ENCODE measurements around the gene NPC1. TPM values are rescaled to one million over a fixed set of nuclear protein-coding genes. Genes with fewer than 3 reads are reported as not detected.
A peak's percentile ranks its signal among the peaks of the same experiment; 100 is the strongest.
"Not testable (repeated sequence)": the region's sequence is repeated elsewhere in the genome, so short reads cannot be mapped to it uniquely, and the experiment has no call there.

The NPC1 gene
- total RNA-seq, 1 experiment from 2014 or later, result 29.5 TPM

GRCh38 chr18:23580677-23581367 is 5.5 kb downstream of the NPC1 start:
- H3K4me1 ChIP-seq, result no peaks in the 10 kb centered on the region
- DNase-seq, result no peak
- no peaks in the 10 kb centered on the region for H3K36me3 ChIP-seq (ENCODE audit: control insufficient read depth, insufficient read depth, low read length)
- H3K27ac Mint-ChIP-seq (ENCODE audit: unreplicated experiment), result no peak overlapping the region
- H3K9me3 Mint-ChIP-seq (ENCODE audit: unreplicated experiment), result no peaks in the 10 kb centered on the region
- BruUV-seq (replicated peaks), result no TSS peak
- H3K4me3 ChIP-seq (ENCODE audit: low read depth, low read length), result no peak overlapping the region
- POLR2A ChIA-PET, result no interaction called here
- CTCF ChIA-PET, result no interaction called here
- no peaks in the 10 kb centered on the region for H3K27me3 ChIP-seq (replicated peaks; ENCODE audit: control insufficient read depth, insufficient read depth, low read length)
- H3K4me1 Mint-ChIP-seq (ENCODE audit: low read depth, unreplicated experiment), result no peaks in the 10 kb centered on the region
- no peak overlapping the region for H3K4me3 Mint-ChIP-seq (ENCODE audit: unreplicated experiment)
- no peaks in the 10 kb centered on the region for H3K9me3 ChIP-seq
- no peaks in the 10 kb centered on the region for H3K27me3 Mint-ChIP-seq (ENCODE audit: insufficient read depth, unreplicated experiment)
- TF ChIP-seq CTCF (IDR thresholded peaks at IDR 0.05; ENCODE audit: insufficient read depth in 1 of 2, low read depth in 1 of 2, low read length in 1 of 2, severe bottlenecking in 1 of 2, unreplicated experiment in 1 of 2), result no peak
- H3K36me3 Mint-ChIP-seq (ENCODE audit: insufficient read depth, unreplicated experiment), result peaks cover 16% of the 10 kb centered on the region
- intact Hi-C loops (cut with micrococcal nuclease; ENCODE audit: unreplicated experiment), result no loop called here

- Mint-ChIP-seq H3K4me3 (ENCODE audit: unreplicated experiment) (no peak overlapping the region), H3K4me1 (ENCODE audit: low read depth, unreplicated experiment) (no peaks in the 10 kb centered on the region), H3K27ac (ENCODE audit: unreplicated experiment) (peak overlapping the region; percentile 4), H3K36me3 (ENCODE audit: insufficient read depth, unreplicated experiment) (peaks cover 16% of the 10 kb centered on the region), H3K27me3 (ENCODE audit: insufficient read depth, unreplicated experiment) (no peaks in the 10 kb centered on the region), H3K9me3 (ENCODE audit: unreplicated experiment) (no peaks in the 10 kb centered on the region)
- POLR2A ChIA-PET, result no interaction called here
- H3K27me3 ChIP-seq (replicated peaks; ENCODE audit: control insufficient read depth, insufficient read depth, low read length), result no peaks in the 10 kb centered on the region
- no TSS peak for BruUV-seq (replicated peaks)
- CTCF ChIA-PET, result no interaction called here
- no peaks in the 10 kb centered on the region for H3K36me3 ChIP-seq (ENCODE audit: control insufficient read depth, insufficient read depth, low read length)
- H3K4me3 ChIP-seq (ENCODE audit: low read depth, low read length), result no peak overlapping the region
- DNase-seq, result no peak
- intact Hi-C loops (cut with micrococcal nuclease; ENCODE audit: unreplicated experiment), result no loop called here
- no peaks in the 10 kb centered on the region for H3K4me1 ChIP-seq
- TF ChIP-seq CTCF (IDR thresholded peaks at IDR 0.05; ENCODE audit: insufficient read depth in 1 of 2, low read depth in 1 of 2, low read length in 1 of 2, severe bottlenecking in 1 of 2, unreplicated experiment in 1 of 2), result no peak
- no peaks in the 10 kb centered on the region for H3K9me3 ChIP-seq
Measured at GRCh38 chr18:23578891-23579653, 7.2 kb downstream of the NPC1 start.

- no peaks in the 10 kb centered on the region for H3K27me3 ChIP-seq (replicated peaks; ENCODE audit: control insufficient read depth, insufficient read depth, low read length)
- H3K4me3 Mint-ChIP-seq (ENCODE audit: unreplicated experiment), result no peak overlapping the region
- H3K27me3 Mint-ChIP-seq (ENCODE audit: insufficient read depth, unreplicated experiment), result no peaks in the 10 kb centered on the region
- peak overlapping the region; percentile 4 for H3K27ac Mint-ChIP-seq (ENCODE audit: unreplicated experiment)
- intact Hi-C loops (cut with micrococcal nuclease; ENCODE audit: unreplicated experiment), result no loop called here
- ChIA-PET CTCF (no interaction called here), POLR2A (no interaction called here)
- H3K36me3 Mint-ChIP-seq (ENCODE audit: insufficient read depth, unreplicated experiment), result peaks cover 16% of the 10 kb centered on the region
- BruUV-seq (replicated peaks), result no TSS peak
- DNase-seq, result no peak
- no peak for TF ChIP-seq CTCF (IDR thresholded peaks at IDR 0.05; ENCODE audit: insufficient read depth in 1 of 2, low read depth in 1 of 2, low read length in 1 of 2, severe bottlenecking in 1 of 2, unreplicated experiment in 1 of 2)
- no peaks in the 10 kb centered on the region for H3K4me1 ChIP-seq
- no peaks in the 10 kb centered on the region for H3K9me3 ChIP-seq
- no peaks in the 10 kb centered on the region for H3K36me3 ChIP-seq (ENCODE audit: control insufficient read depth, insufficient read depth, low read length)
- H3K4me3 ChIP-seq (ENCODE audit: low read depth, low read length), result no peak overlapping the region
- H3K9me3 Mint-ChIP-seq (ENCODE audit: unreplicated experiment), result no peaks in the 10 kb centered on the region
- H3K4me1 Mint-ChIP-seq (ENCODE audit: low read depth, unreplicated experiment), result no peaks in the 10 kb centered on the region
Measured at GRCh38 chr18:23578067-23578701, 8.1 kb downstream of the NPC1 start.

GRCh38 chr18:23577521-23577920 is 8.8 kb downstream of the NPC1 start:
- H3K36me3 ChIP-seq (ENCODE audit: control insufficient read depth, insufficient read depth, low read length); DNase-seq; H3K9me3 Mint-ChIP-seq (ENCODE audit: unreplicated experiment); H3K4me3 ChIP-seq (ENCODE audit: low read depth, low read length); H3K4me1 ChIP-seq; CTCF ChIA-PET; BruUV-seq (replicated peaks); H3K27me3 Mint-ChIP-seq (ENCODE audit: insufficient read depth, unreplicated experiment); H3K27me3 ChIP-seq (replicated peaks; ENCODE audit: control insufficient read depth, insufficient read depth, low read length); H3K27ac Mint-ChIP-seq (ENCODE audit: unreplicated experiment); H3K9me3 ChIP-seq; POLR2A ChIA-PET; H3K4me1 Mint-ChIP-seq (ENCODE audit: low read depth, unreplicated experiment); intact Hi-C loops (cut with micrococcal nuclease; ENCODE audit: unreplicated experiment); H3K4me3 Mint-ChIP-seq (ENCODE audit: unreplicated experiment): not testable (repeated sequence)
- H3K36me3 Mint-ChIP-seq (ENCODE audit: insufficient read depth, unreplicated experiment), result peaks cover 16% of the 10 kb centered on the region
